Astrocyte (in vitro differentiated cells and primary cell): Measurements from ENCODE around the gene SLFN5. TPM values are rescaled to one million over a fixed set of nuclear protein-coding genes. Genes with fewer than 3 reads are reported as not detected.

Source experiments
- DNase-seq: peaks from one replicate; pipeline ENCODE4 v3.0.0-alpha.2; 2010; ENCODE audit warnings: low read depth
- FAIRE-seq: peaks from 2 replicates; lab custom pipeline; 2011; peaks lifted over from hg19 to GRCh38; lab: Jason Lieb, UNC
- H2AFZ ChIP-seq: 2 replicates; pipeline ENCODE4 v1.6.0; 2012; ENCODE audit warnings: low read depth, low read length, inconsistent platforms
- H3K27ac ChIP-seq: 2 replicates; pipeline ENCODE4 v1.5.1; 2011; ENCODE audit warnings: low read depth, low read length, inconsistent platforms
- H3K27me3 ChIP-seq: 2 replicates; pipeline ENCODE4 v1.6.0; 2011; ENCODE audit warnings: low read length, inconsistent platforms; ENCODE audit not compliant: insufficient read depth
- H3K36me3 ChIP-seq: 2 replicates; pipeline ENCODE4 v1.5.1; 2011; ENCODE audit warnings: low read length, inconsistent platforms; ENCODE audit not compliant: insufficient read depth
- H3K4me1 ChIP-seq: 2 replicates; pipeline ENCODE4 v1.5.1; 2011; ENCODE audit warnings: low read length, inconsistent platforms; ENCODE audit not compliant: insufficient read depth
- H3K4me2 ChIP-seq: 2 replicates; pipeline ENCODE4 v1.6.0; 2012; ENCODE audit warnings: low read length, inconsistent platforms
- H3K4me3 ChIP-seq: 2 replicates; pipeline ENCODE4 v1.5.1; 2011; ENCODE audit warnings: low read depth, mild to moderate bottlenecking, low read length, inconsistent platforms; ENCODE audit not compliant: insufficient read depth
- H3K79me2 ChIP-seq: 2 replicates; pipeline ENCODE4 v1.6.0; 2012; ENCODE audit warnings: mild to moderate bottlenecking, low read length, inconsistent platforms; ENCODE audit not compliant: insufficient read depth
- H3K9ac ChIP-seq: 2 replicates; pipeline ENCODE4 v1.6.0; 2012; ENCODE audit warnings: mild to moderate bottlenecking, low read length, inconsistent platforms
- H3K9me3 ChIP-seq: 2 replicates; pipeline ENCODE4 v1.5.1; 2012; ENCODE audit warnings: low read depth, mild to moderate bottlenecking, low read length, inconsistent platforms; ENCODE audit not compliant: insufficient read depth
- H4K20me1 ChIP-seq: 2 replicates; pipeline ENCODE4 v1.6.0; 2012; ENCODE audit warnings: low read length, inconsistent platforms; ENCODE audit not compliant: insufficient read depth
- H3K27ac Mint-ChIP-seq: one replicate; pipeline ENCODE4 v1.8.0; 2021; ENCODE audit warnings: mild to moderate bottlenecking, mixed read lengths; ENCODE audit not compliant: unreplicated experiment
- H3K27me3 Mint-ChIP-seq: one replicate; pipeline ENCODE4 v1.8.0; 2021; ENCODE audit warnings: low read depth, mixed read lengths; ENCODE audit not compliant: unreplicated experiment
- H3K36me3 Mint-ChIP-seq: one replicate; pipeline ENCODE4 v1.8.0; 2021; ENCODE audit warnings: low read depth, mixed read lengths; ENCODE audit not compliant: unreplicated experiment
- H3K4me1 Mint-ChIP-seq: one replicate; pipeline ENCODE4 v1.8.0; 2021; ENCODE audit warnings: low read depth, mixed read lengths; ENCODE audit not compliant: unreplicated experiment
- H3K4me3 Mint-ChIP-seq: one replicate; pipeline ENCODE4 v1.8.0; 2021; ENCODE audit warnings: mild to moderate bottlenecking, moderate library complexity, mixed read lengths; ENCODE audit not compliant: unreplicated experiment
- H3K9me3 Mint-ChIP-seq: one replicate; pipeline ENCODE4 v1.8.0; 2021; ENCODE audit warnings: mild to moderate bottlenecking, mixed read lengths; ENCODE audit not compliant: unreplicated experiment
- EZH2 ChIP-seq: IDR thresholded peaks from 2 replicates; pipeline ENCODE4 v1.6.1; 2012; ENCODE audit warnings: mild to moderate bottlenecking, low read length, inconsistent platforms; ENCODE audit not compliant: insufficient read depth
- total RNA-seq: library from RNA; stranded (reverse); gene quantifications from 2 replicates; pipeline ENCODE4 v1.2.1, GENCODE V29; 2021
- TF ChIP-seq, protein P1 (sequence below): IDR thresholded peaks from 2 replicates; pipeline ENCODE4 v1.5.1; 2011; ENCODE audit warnings: low read depth, mild to moderate bottlenecking, inconsistent platforms, low read length, moderate library complexity; ENCODE audit not compliant: insufficient read depth

The SLFN5 gene
- total RNA-seq, 1 donor from 2014 or later: 108 TPM

DNA sequence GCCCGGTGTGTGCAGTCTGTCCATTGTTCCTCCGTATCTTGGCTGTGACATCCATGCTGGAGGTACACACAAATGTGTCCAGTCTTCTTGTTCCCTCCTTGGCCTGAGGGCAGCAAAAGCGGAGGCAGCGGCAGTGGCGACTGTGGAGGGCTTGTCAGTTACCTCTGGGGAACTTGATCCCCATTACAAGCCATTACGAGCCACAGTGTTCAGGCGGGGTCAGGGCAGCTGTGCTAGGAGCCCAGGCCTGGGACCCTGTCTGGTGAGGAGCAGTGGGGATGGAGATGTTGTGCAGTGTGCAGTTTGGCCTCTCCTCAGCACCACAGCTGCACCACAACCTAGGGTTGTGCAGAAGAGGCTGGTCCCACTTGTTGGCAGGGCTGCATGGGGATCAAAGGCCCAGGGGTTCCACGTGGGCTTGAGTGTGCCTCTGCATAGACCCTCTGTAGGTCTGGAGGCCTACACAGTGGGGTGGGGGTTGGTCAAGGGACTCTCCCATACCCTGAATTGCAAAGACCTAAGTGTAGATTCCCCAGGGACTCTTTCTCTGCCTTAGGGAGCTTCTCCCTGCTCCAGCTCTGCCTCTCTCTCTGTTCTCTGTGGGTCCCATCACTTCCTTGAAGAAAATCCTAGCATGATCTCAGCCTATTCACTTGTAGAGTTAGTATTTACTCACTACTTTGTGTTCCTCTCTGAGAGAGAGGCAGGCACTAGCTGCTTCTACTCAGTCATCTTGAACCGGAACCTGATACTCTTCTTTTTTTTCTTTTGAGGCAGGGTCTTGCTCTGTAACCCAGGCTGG is 71.7 kb downstream of the SLFN5 start:
- Histone ChIP-seq H3K27me3 (peaks cover 15% of the 10 kb centered on the region), H3K9me3 (no peaks in the 10 kb centered on the region), H3K27ac (no peak overlapping the region), H4K20me1 (no peaks in the 10 kb centered on the region), H3K36me3 (no peaks in the 10 kb centered on the region), H2AFZ (no peak overlapping the region), H3K9ac (no peak overlapping the region), H3K4me1 (no peaks in the 10 kb centered on the region), H3K79me2 (no peaks in the 10 kb centered on the region), H3K4me2 (no peak overlapping the region), H3K4me3 (no peak overlapping the region)
- Mint-ChIP-seq H3K36me3 (no peaks in the 10 kb centered on the region), H3K9me3 (peaks cover 3% of the 10 kb centered on the region), H3K27ac (no peak overlapping the region), H3K4me1 (peaks cover 9% of the 10 kb centered on the region), H3K4me3 (no peak overlapping the region), H3K27me3 (peaks cover 10% of the 10 kb centered on the region)
- no peak for TF ChIP-seq EZH2
- TF ChIP-seq, protein P1, sequence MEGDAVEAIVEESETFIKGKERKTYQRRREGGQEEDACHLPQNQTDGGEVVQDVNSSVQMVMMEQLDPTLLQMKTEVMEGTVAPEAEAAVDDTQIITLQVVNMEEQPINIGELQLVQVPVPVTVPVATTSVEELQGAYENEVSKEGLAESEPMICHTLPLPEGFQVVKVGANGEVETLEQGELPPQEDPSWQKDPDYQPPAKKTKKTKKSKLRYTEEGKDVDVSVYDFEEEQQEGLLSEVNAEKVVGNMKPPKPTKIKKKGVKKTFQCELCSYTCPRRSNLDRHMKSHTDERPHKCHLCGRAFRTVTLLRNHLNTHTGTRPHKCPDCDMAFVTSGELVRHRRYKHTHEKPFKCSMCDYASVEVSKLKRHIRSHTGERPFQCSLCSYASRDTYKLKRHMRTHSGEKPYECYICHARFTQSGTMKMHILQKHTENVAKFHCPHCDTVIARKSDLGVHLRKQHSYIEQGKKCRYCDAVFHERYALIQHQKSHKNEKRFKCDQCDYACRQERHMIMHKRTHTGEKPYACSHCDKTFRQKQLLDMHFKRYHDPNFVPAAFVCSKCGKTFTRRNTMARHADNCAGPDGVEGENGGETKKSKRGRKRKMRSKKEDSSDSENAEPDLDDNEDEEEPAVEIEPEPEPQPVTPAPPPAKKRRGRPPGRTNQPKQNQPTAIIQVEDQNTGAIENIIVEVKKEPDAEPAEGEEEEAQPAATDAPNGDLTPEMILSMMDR: no peak
- DNase-seq (no peak), FAIRE-seq (no peak)

DNA sequence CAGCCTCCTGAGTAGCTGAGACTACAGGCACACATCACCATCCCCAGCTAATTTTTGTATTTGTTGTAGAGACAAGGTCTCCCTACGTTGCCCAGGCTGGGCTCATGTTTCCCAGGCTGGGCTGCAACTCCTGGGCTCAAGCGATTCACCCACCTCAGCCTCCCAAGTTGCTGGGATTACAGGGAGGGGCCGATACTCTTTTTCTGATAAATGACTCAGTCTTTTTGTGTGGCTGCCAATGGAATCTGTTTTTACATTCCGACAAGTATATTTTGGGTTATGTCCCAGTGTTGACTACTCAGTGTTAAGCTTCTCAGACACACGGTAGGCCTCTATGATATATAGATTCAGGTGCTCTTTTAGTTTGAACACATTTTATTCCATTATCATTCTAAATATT is 72.4 kb downstream of the SLFN5 start:
- FAIRE-seq (no peak), DNase-seq (peak; percentile 87)
- no peak overlapping the region for H2AFZ ChIP-seq
- no peak overlapping the region for H3K4me3 Mint-ChIP-seq
- H3K4me1 ChIP-seq: no peaks in the 10 kb centered on the region
- peaks cover 10% of the 10 kb centered on the region for H3K27me3 Mint-ChIP-seq
- H3K27ac ChIP-seq: no peak overlapping the region
- no peak for TF ChIP-seq EZH2
- TF ChIP-seq, protein P1: no peak
- peaks cover 15% of the 10 kb centered on the region for H3K27me3 ChIP-seq
- H3K9me3 Mint-ChIP-seq: no peaks in the 10 kb centered on the region
- H3K4me1 Mint-ChIP-seq: peaks cover 9% of the 10 kb centered on the region
- no peaks in the 10 kb centered on the region for H3K36me3 Mint-ChIP-seq
- H3K79me2 ChIP-seq: no peaks in the 10 kb centered on the region
- H3K9me3 ChIP-seq: no peaks in the 10 kb centered on the region
- H3K27ac Mint-ChIP-seq: no peak overlapping the region
- no peaks in the 10 kb centered on the region for H4K20me1 ChIP-seq
- no peak overlapping the region for H3K9ac ChIP-seq
- no peak overlapping the region for H3K4me3 ChIP-seq
- H3K36me3 ChIP-seq: no peaks in the 10 kb centered on the region
- no peak overlapping the region for H3K4me2 ChIP-seq

- Histone ChIP-seq H3K9me3 (no peaks in the 10 kb centered on the region), H3K27ac (no peak overlapping the region), H3K4me2 (no peak overlapping the region), H3K4me3 (no peak overlapping the region), H3K9ac (no peak overlapping the region), H4K20me1 (no peaks in the 10 kb centered on the region), H3K36me3 (no peaks in the 10 kb centered on the region), H3K79me2 (no peaks in the 10 kb centered on the region), H2AFZ (no peak overlapping the region), H3K27me3 (peaks cover 15% of the 10 kb centered on the region), H3K4me1 (no peaks in the 10 kb centered on the region)
- Mint-ChIP-seq H3K27ac (no peak overlapping the region), H3K4me1 (peaks cover 9% of the 10 kb centered on the region), H3K27me3 (peaks cover 10% of the 10 kb centered on the region), H3K36me3 (no peaks in the 10 kb centered on the region), H3K4me3 (no peak overlapping the region), H3K9me3 (no peaks in the 10 kb centered on the region)
- FAIRE-seq (no peak), DNase-seq (no peak)
- TF ChIP-seq, protein P1: no peak
- no peak for TF ChIP-seq EZH2
These were observed 73.1 kb downstream of the SLFN5 start for GRCh38 chr17:35315971-35316370.
